ENCODE results near the gene RBM14. TPM values are rescaled to one million over a fixed set of nuclear protein-coding genes. Genes with fewer than 3 reads are reported as not detected.
"Not testable (repeated sequence)": the region's sequence is repeated elsewhere in the genome, so short reads cannot be mapped to it uniquely, and the experiment has no call there.

Gene RBM14, protein sequence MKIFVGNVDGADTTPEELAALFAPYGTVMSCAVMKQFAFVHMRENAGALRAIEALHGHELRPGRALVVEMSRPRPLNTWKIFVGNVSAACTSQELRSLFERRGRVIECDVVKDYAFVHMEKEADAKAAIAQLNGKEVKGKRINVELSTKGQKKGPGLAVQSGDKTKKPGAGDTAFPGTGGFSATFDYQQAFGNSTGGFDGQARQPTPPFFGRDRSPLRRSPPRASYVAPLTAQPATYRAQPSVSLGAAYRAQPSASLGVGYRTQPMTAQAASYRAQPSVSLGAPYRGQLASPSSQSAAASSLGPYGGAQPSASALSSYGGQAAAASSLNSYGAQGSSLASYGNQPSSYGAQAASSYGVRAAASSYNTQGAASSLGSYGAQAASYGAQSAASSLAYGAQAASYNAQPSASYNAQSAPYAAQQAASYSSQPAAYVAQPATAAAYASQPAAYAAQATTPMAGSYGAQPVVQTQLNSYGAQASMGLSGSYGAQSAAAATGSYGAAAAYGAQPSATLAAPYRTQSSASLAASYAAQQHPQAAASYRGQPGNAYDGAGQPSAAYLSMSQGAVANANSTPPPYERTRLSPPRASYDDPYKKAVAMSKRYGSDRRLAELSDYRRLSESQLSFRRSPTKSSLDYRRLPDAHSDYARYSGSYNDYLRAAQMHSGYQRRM
- 37.5 and 45.5 TPM in 2 replicates for total RNA-seq (2014; rRNA removed; shearing (Covaris generic))

DNA sequence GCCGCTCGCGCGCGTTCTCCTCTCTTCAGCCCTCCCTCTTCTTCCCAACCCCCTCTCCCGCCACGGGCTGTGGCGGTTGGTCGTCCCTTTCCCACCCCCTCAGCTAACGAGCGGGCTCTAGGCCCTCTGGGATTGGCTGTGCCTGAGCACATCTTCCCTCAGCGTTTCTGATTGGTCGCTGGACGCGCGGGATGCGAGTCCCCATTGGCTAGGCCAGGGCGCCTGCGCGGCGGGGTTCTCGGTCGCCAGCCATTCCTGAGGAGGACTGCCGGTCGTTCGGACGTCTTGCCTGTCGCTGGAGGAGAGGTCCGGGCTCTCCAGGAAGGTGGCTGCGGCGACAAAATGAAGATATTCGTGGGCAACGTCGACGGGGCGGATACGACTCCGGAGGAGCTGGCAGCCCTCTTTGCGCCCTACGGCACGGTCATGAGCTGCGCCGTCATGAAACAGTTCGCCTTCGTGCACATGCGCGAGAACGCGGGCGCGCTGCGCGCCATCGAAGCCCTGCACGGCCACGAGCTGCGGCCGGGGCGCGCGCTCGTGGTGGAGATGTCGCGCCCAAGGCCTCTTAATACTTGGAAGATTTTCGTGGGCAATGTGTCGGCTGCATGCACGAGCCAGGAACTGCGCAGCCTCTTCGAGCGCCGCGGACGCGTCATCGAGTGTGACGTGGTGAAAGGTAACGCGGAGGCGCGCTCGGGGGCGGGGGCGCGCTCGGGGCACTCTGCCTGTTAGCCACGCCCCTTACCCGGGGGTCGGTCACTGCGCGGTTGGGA, at the start of gene RBM14:
Gene RBM14 (plus strand): TSS at position 252 of the 776 bp plus-strand sequence. CDS start 91 bp downstream, at position 343.
- DNase-seq (ENCODE audit: low read depth), result peak; percentile 100

DNA sequence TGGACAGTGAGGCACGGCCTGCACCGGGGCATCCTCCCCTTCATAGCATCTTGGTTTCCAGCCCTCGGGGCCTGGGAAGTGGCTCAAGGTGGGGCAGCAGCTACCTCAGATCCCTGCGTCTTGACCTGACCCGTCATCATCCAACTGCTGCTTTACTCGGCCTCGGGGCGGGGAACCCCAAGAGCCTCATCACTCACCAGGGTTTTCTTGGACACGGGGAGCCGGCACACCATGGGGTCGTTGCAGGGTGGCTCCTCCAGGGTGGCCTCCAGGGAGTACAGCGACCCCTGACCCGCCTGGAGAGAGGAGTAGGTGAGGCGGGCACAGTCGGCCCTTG, 48.7 kb upstream of the RBM14 start:
- no peak for DNase-seq (ENCODE audit: low read depth)

DNA sequence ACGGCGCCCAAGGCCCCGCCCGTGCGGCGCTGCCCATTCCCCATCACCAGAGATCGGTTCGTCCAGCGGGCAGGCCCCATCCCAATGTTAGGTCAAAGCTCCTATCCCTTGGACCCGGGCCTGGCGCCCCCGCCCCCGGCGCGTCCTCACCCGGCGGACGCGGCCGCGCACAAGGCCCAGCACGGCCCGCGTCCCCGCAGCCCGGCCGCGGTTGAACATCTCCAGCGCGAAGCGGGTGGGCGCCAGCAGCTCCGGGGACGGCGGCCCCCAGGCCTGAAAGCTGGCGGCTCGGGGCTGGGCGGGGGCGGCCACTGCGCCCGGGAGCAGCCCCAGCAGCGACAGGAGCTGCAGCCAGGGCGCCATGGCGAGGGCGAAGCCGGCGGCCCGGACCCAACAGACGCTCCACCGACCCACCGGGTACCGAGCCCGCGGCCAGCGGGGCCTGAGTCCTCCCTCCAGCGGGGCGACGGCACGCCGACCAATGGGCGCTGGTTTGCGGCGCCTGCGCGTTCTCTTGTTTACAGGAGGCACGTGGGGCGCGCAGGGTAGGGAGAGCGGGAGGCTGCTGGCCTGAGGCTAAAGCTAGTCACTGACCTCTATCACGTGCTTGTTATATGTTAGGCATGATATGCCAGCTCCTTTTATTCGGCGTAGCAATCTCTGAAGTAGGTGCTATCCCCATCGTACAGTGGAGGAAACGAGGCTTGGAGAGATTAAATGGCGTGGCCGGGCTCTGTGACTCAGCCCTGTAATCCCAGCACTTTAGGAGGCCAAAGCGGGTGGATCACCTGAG, 48.1 kb upstream of the RBM14 start, which contains the start of gene CTSF:
Gene CTSF (minus strand): TSS at position 483 of the 793 bp plus-strand sequence. CDS start 120 bp downstream, at position 363.
- peak; percentile 83 for DNase-seq (ENCODE audit: low read depth)

DNA sequence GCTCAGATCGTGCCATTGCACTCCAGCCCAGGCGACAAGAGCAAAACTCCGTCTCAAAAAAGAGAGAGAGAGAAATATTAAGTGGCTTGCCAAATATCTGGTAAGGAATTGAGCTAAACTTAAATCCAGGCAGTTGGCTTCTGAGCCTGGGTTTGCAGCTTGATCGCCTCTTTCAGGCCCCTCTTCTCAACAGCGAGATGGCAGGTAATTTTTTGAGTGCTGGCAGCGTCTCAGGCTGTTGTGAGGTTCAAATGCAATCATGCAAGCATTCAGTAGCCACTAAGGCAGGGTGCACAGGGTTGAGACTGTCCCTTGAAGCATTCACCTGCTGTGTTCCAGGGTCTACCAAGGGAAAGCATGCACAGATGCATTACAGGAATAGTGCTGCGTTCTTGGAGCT, 47.4 kb upstream of the RBM14 start:
- DNase-seq (ENCODE audit: low read depth), result no peak

DNA sequence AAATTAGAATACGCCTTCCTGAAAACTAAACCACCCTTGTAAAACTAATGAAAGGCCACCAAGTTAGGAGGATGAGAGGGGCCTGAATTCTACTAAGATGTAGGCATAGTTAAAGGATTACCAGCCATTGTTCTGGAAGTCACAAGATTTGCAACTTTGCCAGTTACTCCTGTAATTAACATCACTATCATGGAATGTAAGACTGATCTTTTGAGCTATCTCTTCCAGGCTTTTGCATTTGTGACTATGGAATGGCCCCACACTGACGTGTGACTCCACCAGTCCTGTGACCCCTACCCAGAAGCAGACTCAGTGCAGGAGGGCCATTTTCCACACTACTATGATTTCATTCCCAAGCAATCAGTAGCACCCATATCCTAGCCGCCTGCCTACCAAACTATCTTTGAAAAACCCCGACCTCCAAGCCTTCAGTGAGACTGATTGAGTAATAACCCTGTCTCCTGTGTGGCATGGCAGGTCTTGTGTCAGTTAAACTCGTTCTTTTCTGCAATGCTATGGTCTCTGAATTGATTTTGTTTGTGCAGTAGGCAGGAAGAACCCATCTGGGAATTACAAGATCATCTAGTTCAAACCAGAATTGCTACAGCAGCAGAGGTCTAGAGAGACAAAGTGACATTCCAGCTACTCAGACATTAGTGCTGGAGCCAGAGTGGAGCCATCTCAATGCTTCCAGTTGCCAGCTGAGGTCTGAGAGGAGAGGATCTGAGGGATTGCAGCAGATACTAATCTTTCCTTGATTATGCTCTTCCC, 46.2 kb upstream of the RBM14 start:
- no peak for DNase-seq (ENCODE audit: low read depth)

DNA sequence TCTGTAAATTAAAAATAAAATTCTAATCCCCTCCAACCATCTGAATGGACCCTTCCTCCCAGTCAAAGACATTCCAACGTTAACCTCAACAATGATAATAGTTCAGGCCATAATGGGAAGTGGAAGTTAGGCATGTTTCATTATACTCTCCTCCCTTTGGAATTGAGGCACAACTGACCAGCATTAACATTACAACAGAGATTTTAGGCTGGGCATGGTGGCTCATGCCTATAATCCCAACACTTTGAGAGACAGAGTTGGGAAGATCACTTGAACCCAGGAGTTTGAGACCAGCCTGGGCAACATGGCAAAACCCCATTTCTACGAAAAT, 45.6 kb upstream of the RBM14 start:
- DNase-seq (ENCODE audit: low read depth), result no peak

DNA sequence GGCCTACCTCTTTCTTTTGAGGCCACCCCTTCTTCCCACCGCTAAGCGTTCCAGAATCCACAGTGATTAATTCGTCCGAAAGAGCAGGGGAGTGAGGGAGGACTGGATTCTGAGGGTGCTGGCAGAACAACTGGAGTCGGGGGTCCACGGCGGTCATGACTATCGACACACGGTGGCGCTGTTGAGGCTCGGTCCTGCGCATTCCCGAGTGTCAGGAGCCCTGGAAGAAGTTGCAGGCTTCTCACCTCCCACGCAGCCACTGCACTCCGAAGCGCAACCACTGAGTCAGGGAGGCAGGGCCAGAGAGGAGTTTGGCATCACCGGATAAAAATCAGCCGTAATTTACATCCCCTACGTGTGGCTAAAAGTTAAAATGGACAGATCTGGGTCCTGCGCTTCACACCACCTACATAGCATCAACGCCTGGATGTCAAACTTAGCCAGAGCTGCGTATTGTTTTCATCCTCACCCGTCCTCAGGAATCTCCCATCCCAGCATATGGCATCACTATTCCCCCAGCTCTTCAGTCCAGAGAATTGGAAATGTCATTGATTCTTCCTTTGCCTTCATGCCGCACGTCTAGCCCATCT, 37.3 kb upstream of the RBM14 start:
- DNase-seq (ENCODE audit: low read depth), result peak; percentile 76

DNA sequence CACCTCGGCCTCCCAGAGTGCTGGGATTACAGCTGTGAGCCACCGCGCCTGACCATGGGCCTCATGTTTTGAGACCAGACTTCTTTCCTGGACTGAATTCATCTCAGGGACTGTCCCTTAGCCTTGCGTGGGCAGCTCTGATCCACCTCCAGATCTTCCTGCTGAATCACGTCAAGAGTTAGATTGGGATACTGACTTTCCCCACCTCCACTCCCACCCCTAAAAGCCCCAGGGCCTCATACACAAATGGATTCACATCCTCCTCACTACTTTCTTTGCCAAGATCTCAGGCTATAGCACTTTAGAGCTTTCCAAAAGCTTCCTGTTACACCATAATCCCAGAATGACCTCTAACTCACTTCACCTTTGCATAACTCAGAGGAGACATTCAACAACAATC, 35.6 kb upstream of the RBM14 start:
- no peak for DNase-seq (ENCODE audit: low read depth)

DNA sequence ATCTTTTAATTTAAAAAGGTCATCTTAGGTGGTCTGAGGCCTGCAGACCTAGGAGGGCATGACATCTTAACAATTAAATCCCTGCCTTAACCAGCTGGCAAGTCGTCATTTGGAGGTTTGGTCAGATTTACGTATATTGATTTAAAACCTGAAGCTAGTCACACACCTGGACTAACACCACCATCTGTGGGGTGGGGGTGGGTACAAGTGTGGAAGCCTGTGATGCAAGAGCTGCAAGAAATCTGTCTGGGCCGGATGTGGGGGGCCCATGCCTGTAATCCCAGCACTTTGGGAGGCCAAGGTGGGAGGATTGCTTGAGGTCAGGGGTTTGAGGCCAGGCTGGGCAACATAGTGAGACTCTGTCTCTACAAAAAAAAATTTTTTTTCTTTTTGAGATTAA, 35.2 kb upstream of the RBM14 start:
- no peak for DNase-seq (ENCODE audit: low read depth)

DNA sequence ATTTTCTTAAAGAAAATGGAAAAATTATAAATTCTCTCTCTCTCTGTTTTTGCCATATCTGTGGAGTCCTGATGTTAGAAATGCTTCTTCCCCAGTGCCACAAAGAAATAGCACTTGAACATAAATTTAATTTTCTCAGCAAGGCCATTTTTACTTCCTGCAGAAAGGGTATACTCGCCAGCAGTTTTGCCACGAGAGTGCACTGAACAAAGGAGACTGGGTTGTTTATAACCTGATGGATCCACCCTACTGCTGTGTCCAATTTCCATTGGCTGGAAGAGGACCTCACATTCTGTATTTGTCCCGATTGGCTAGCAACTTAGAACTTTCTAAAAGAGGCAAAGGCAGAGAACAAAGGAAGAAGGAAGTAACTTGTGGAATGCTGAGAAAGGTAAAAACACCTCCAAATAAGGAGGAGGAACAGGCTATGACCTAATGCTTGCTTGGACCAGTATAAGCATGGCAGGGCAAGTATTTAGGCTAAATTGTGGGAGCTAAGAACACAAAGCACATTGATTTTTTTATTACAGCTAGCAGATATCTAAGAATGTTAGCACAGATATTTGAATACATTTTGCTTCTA, 33.8 kb upstream of the RBM14 start:
- DNase-seq (ENCODE audit: low read depth), result not testable (repeated sequence)

DNA sequence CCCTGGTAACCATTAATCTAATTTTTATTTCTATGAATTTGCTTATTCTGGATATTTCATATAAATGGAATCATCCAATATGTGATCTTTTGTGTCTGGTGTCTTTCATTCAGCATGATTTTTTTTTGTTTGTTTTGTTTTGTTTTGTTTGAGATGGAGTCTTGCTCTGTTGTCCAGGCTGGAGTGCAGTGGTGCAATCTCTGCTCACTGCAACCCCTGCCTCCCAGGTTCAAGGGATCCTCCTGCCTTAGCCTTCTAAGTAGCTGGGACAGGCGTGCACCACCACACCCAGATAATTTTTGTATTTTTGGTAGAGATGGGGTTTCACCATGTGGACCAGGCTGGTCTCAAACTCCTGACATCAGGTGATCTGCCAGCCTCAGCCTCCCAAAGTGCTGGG, 31.0 kb upstream of the RBM14 start:
- not testable (repeated sequence) for DNase-seq (ENCODE audit: low read depth)

DNA sequence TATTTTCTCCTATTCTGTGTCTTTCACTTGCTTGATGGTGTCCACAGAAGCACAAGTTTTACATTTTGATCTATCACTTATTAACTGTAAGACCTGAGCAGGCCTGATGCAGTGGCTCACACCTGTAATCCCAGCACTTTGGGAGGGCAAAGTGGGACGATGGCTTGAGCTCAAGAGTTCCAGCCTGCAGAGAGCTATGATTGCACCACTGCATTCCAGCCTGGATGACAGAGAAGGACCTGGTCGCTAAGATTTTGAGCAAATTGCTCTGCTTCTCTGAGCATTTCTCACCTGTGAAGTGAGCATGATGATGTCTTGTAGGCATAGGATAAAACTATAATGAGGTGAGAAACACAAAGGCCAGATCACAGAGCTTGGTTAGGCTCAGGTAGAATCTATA, 30.3 kb upstream of the RBM14 start:
- DNase-seq (ENCODE audit: low read depth), result no peak

DNA sequence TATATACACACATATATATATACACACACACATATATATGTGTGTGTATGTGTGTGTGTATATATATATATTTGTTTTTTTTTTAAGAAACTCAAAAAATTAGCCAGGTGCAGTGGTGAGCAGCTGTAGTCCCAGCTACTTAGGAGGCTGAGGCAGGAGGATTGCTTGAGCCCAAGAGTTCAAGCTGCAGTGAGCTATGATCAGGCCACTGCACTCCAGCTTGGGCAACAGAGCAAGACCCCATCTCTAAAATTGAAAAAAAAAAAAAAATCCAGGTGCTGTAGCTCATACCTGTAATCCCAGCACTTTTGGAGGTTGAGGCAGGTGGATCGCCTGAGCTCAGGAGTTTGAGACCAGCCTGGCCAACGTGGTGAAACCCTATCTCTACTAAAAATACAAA, 27.1 kb upstream of the RBM14 start:
- DNase-seq (ENCODE audit: low read depth), result not testable (repeated sequence)

DNA sequence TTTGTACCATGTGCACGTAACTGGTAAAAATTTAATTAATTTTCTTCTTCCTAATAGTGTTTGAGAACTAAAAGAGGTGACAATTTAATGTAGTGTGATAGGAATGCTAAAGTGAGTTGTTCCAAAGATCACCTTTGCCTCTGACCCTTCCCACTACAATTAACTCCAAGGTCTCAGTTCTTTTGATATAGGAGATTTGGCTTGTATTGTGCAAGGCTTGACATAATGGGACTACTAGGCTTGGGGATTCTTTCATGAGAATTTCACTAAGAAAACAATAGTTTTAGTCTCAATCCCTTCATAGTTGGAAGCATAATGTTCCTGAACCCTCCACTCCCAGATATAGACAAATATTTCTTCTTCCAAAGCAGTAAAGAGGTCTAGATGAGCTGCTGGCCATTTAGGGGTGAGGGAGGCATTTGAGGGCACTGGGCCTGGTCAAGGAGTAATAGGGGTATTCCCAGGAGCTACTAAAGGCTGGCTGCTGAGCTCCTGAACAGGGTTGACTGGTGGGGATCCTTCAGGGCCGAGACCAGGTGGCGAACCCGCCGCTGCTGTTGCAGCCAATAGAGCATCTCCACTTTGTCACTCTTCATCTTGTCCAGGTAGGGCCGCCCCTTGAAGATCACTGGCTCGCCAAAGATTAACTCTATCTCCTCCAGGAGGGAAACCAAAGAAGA, 26.3 kb upstream of the RBM14 start:
- DNase-seq (ENCODE audit: low read depth), result no peak

DNA sequence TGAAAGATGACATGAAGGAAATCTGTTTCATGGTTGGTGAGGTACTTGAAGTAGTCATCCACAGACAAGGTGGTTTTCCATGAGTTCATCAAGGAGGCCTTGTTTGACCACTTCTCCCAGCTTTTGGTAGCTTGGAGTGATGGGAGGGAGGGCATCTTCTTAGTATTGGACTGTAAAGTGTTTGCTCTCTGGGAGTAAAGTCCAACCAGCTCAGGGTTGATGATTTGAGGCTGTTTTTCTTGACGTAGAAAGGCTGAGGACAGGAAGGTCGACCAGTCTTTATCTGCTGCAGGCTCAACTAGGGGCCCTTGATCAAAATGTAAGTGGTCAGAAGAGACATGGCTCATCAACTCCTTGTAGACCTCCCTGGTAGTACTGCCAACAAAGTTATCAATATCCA, 25.3 kb upstream of the RBM14 start:
- DNase-seq (ENCODE audit: low read depth), result no peak

DNA sequence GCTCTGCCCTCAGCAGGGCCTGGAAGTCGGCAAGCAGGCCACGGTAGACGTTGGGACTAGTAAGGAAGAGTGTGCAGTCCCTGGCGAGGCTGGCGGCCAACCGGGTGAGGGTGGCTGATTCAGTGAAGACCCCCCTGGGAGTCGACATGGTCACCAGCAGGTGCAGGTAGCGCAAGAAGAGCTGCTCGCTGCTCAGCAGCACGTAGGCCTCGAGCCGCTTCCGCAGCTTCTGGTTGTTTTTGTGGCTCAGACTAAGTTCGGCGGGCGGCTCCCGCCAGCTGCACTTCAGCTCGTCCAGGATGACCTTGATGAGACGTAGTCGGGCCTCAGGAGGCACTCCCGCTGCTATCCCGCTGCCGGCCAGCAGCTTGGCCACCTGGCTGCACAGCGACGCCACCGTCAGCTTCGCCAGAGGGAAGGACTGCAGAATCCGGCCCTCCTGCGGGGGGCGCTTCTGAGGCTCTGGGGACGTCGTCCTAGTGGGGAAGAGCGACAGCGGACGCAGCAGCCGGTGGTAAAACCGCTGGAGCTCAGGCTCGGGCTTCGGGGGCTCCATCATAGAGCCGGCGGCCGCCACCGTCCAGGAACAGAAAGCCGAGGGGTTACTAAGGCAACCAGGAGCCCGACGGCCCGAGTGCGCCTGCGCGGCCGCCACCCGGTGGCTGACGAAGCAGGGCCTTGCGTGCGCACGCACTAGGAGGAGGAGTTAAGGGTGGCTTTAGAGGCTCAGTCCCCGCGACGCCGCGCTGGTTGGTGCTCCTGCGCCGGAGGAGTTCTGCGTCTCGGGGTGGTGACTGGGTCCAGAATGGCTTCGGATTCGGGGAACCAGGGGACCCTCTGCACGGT, 23.8 kb upstream of the RBM14 start, which contains the start of the genes CCDC87 and CCS:
Gene CCDC87 (minus strand): TSS at position 607 of the 846 bp plus-strand sequence. CDS start 48 bp downstream, at position 559.
Gene CCS (plus strand): TSS at position 729 of the 846 bp plus-strand sequence. CDS start 77 bp downstream, at position 806.
- peak; percentile 97 for DNase-seq (ENCODE audit: low read depth)

DNA sequence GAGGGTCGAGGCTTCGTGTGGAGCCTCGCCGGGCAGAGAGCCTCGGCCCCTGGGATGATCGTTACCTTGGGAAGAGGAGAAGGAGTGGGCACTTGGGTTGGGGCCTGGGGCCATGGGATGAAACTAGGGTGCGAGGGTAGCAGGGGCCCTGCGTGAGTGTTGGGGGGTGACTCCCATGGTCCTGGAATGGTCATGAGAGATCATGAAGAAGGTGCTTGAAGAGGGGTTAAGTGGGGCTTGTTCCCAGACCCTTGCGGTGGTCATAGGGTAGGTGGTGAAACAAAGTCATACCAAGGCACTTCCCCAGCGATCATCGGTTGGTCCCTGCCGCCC, 23.2 kb upstream of the RBM14 start:
- DNase-seq (ENCODE audit: low read depth), result no peak

DNA sequence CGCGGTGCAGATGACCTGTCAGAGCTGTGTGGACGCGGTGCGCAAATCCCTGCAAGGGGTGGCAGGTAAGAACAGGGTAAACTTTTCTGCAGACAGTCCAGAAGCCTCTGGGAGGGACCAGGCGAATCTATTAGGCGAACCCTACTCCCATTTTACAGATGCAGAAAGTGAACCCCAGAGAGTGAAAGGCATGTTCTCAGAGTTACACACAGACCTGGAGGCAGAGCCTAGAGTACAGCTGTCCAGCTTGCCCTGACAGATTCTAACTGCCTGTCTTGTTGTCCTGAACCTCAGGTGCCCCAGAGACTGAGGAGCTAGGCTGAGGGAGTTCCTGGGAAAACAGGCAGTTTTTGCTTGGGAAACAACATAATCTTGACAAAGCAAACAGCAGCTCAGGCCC, 22.8 kb upstream of the RBM14 start:
- no peak for DNase-seq (ENCODE audit: low read depth)
